Astrocyte (in vitro differentiated cells and primary cell): ENCODE data around the gene LRPPRC. TPM values are rescaled to one million over a fixed set of nuclear protein-coding genes. Genes with fewer than 3 reads are reported as not detected.
A peak's percentile ranks its signal among the peaks of the same experiment; 100 is the strongest.

Source experiments
- DNase-seq: peaks from one replicate; pipeline ENCODE4 v3.0.0-alpha.2; 2010; ENCODE audit warnings: low read depth
- FAIRE-seq: peaks from 2 replicates; lab custom pipeline; 2011; peaks lifted over from hg19 to GRCh38; lab: Jason Lieb, UNC
- H2AFZ ChIP-seq: 2 replicates; pipeline ENCODE4 v1.6.0; 2012; ENCODE audit warnings: low read depth, low read length, inconsistent platforms
- H3K27ac ChIP-seq: 2 replicates; pipeline ENCODE4 v1.5.1; 2011; ENCODE audit warnings: low read depth, low read length, inconsistent platforms
- H3K27me3 ChIP-seq: 2 replicates; pipeline ENCODE4 v1.6.0; 2011; ENCODE audit warnings: low read length, inconsistent platforms; ENCODE audit not compliant: insufficient read depth
- H3K36me3 ChIP-seq: 2 replicates; pipeline ENCODE4 v1.5.1; 2011; ENCODE audit warnings: low read length, inconsistent platforms; ENCODE audit not compliant: insufficient read depth
- H3K4me1 ChIP-seq: 2 replicates; pipeline ENCODE4 v1.5.1; 2011; ENCODE audit warnings: low read length, inconsistent platforms; ENCODE audit not compliant: insufficient read depth
- H3K4me2 ChIP-seq: 2 replicates; pipeline ENCODE4 v1.6.0; 2012; ENCODE audit warnings: low read length, inconsistent platforms
- H3K4me3 ChIP-seq: 2 replicates; pipeline ENCODE4 v1.5.1; 2011; ENCODE audit warnings: low read depth, mild to moderate bottlenecking, low read length, inconsistent platforms; ENCODE audit not compliant: insufficient read depth
- H3K79me2 ChIP-seq: 2 replicates; pipeline ENCODE4 v1.6.0; 2012; ENCODE audit warnings: mild to moderate bottlenecking, low read length, inconsistent platforms; ENCODE audit not compliant: insufficient read depth
- H3K9ac ChIP-seq: 2 replicates; pipeline ENCODE4 v1.6.0; 2012; ENCODE audit warnings: mild to moderate bottlenecking, low read length, inconsistent platforms
- H3K9me3 ChIP-seq: 2 replicates; pipeline ENCODE4 v1.5.1; 2012; ENCODE audit warnings: low read depth, mild to moderate bottlenecking, low read length, inconsistent platforms; ENCODE audit not compliant: insufficient read depth
- H4K20me1 ChIP-seq: 2 replicates; pipeline ENCODE4 v1.6.0; 2012; ENCODE audit warnings: low read length, inconsistent platforms; ENCODE audit not compliant: insufficient read depth
- H3K27ac Mint-ChIP-seq: one replicate; pipeline ENCODE4 v1.8.0; 2021; ENCODE audit warnings: mild to moderate bottlenecking, mixed read lengths; ENCODE audit not compliant: unreplicated experiment
- H3K27me3 Mint-ChIP-seq: one replicate; pipeline ENCODE4 v1.8.0; 2021; ENCODE audit warnings: low read depth, mixed read lengths; ENCODE audit not compliant: unreplicated experiment
- H3K36me3 Mint-ChIP-seq: one replicate; pipeline ENCODE4 v1.8.0; 2021; ENCODE audit warnings: low read depth, mixed read lengths; ENCODE audit not compliant: unreplicated experiment
- H3K4me1 Mint-ChIP-seq: one replicate; pipeline ENCODE4 v1.8.0; 2021; ENCODE audit warnings: low read depth, mixed read lengths; ENCODE audit not compliant: unreplicated experiment
- H3K4me3 Mint-ChIP-seq: one replicate; pipeline ENCODE4 v1.8.0; 2021; ENCODE audit warnings: mild to moderate bottlenecking, moderate library complexity, mixed read lengths; ENCODE audit not compliant: unreplicated experiment
- H3K9me3 Mint-ChIP-seq: one replicate; pipeline ENCODE4 v1.8.0; 2021; ENCODE audit warnings: mild to moderate bottlenecking, mixed read lengths; ENCODE audit not compliant: unreplicated experiment
- CTCF ChIP-seq: IDR thresholded peaks from 2 replicates; pipeline ENCODE4 v1.5.1; 2011; ENCODE audit warnings: low read depth, mild to moderate bottlenecking, inconsistent platforms, low read length, moderate library complexity; ENCODE audit not compliant: insufficient read depth
- EZH2 ChIP-seq: IDR thresholded peaks from 2 replicates; pipeline ENCODE4 v1.6.1; 2012; ENCODE audit warnings: mild to moderate bottlenecking, low read length, inconsistent platforms; ENCODE audit not compliant: insufficient read depth
- total RNA-seq: library from RNA; stranded (reverse); gene quantifications from 2 replicates; pipeline ENCODE4 v1.2.1, GENCODE V29; 2021

Gene LRPPRC
- total RNA-seq, 1 donor from 2014 or later, result 94.9 TPM

DNA sequence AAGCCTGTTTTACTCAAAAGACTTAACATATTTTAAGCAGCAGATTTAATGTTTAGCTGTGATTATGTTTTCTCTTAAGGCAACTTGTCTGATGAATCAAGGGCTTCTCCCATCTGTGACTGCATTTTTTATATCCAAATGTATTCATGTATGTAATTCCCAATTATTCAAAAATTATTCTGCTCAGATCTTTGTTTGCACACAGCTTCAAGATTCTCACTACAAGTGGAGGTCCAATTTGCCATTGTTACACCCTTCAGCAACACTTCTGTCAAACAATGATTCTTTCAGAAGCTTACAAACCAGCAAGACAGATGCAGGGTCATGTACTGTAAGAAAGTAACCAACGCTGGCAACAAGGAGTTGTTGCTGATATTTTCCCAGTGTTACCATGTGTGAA is 5.9 kb upstream of the LRPPRC start:
- DNase-seq, result no peak
- Histone ChIP-seq H3K36me3 (no peaks in the 10 kb centered on the region), H3K27ac (no peak overlapping the region), H3K9me3 (no peaks in the 10 kb centered on the region), H3K27me3 (no peaks in the 10 kb centered on the region), H3K4me2 (no peak overlapping the region), H3K79me2 (no peaks in the 10 kb centered on the region), H3K4me3 (no peak overlapping the region), H2AFZ (no peak overlapping the region), H3K4me1 (peaks cover 6% of the 10 kb centered on the region), H3K9ac (no peak overlapping the region), H4K20me1 (no peaks in the 10 kb centered on the region)
- H3K27ac Mint-ChIP-seq, result no peak overlapping the region
- no peaks in the 10 kb centered on the region for H3K9me3 Mint-ChIP-seq
- H3K4me1 Mint-ChIP-seq, result peaks cover 5% of the 10 kb centered on the region
- H3K27me3 Mint-ChIP-seq, result no peaks in the 10 kb centered on the region
- H3K36me3 Mint-ChIP-seq, result no peaks in the 10 kb centered on the region
- FAIRE-seq, result no peak
- TF ChIP-seq CTCF (no peak), EZH2 (no peak)
- no peak overlapping the region for H3K4me3 Mint-ChIP-seq

DNA sequence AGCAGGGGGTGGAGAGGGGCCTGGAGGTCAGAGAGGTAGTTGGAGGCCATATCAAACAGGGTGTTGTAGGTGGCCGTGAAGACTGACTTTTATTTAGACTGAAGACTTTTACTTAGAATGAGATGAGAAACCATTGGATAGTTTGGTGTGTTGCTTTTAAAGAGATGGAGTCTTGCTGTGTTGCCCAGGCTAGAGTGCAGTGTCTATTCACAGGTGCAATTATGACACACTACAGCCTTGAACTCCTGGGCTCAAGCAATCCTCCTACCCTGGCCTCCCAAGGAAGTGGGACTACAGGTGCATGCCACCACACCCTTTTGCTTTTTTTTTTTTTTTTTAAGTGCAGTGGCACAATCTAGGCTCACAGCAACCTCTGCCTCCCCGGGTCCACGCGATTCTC is 2.5 kb upstream of the LRPPRC start:
- no peak for FAIRE-seq
- no peak overlapping the region for H3K4me3 Mint-ChIP-seq
- no peaks in the 10 kb centered on the region for H3K36me3 ChIP-seq
- no peak overlapping the region for H2AFZ ChIP-seq
- H3K36me3 Mint-ChIP-seq, result peaks cover 3% of the 10 kb centered on the region
- H3K9me3 ChIP-seq, result no peaks in the 10 kb centered on the region
- H3K27ac ChIP-seq, result no peak overlapping the region
- peaks cover 8% of the 10 kb centered on the region for H3K4me1 ChIP-seq
- H3K9me3 Mint-ChIP-seq, result peaks cover 3% of the 10 kb centered on the region
- no peaks in the 10 kb centered on the region for H3K27me3 Mint-ChIP-seq
- peaks cover 13% of the 10 kb centered on the region for H3K4me1 Mint-ChIP-seq
- H3K4me3 ChIP-seq, result no peak overlapping the region
- DNase-seq, result no peak
- H3K27me3 ChIP-seq, result no peaks in the 10 kb centered on the region
- no peak overlapping the region for H3K9ac ChIP-seq
- H3K4me2 ChIP-seq, result no peak overlapping the region
- no peak overlapping the region for H3K27ac Mint-ChIP-seq
- H3K79me2 ChIP-seq, result peaks cover 26% of the 10 kb centered on the region
- peaks cover 21% of the 10 kb centered on the region for H4K20me1 ChIP-seq
- TF ChIP-seq CTCF, result no peak
- TF ChIP-seq EZH2, result no peak

DNA sequence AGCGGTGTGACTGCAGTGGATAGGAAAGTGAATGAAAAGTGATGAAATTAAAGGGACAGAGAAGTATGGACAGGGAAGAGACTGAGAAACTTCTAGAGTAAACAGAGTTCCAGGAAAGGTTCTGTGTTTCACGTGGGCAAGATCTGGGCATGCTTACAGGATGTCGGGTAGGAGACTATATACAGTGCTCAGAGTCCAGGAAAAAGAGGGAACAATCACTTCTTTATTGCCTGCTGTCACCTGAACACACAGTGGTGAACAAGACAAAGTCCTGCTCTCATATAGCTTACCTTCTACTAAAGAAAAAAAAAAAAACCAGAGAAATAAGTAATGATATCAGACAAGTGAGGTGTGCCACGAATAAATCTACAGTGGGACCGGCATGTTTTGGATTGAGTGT is 2.4 kb downstream of the LRPPRC start:
- Histone ChIP-seq H3K79me2 (peaks cover 74% of the 10 kb centered on the region), H3K4me2 (peak overlapping the region; percentile 94), H3K9ac (no peak overlapping the region), H3K27ac (no peak overlapping the region), H3K36me3 (peaks cover 15% of the 10 kb centered on the region), H3K27me3 (no peaks in the 10 kb centered on the region), H3K4me3 (no peak overlapping the region), H4K20me1 (peaks cover 68% of the 10 kb centered on the region), H3K9me3 (no peaks in the 10 kb centered on the region), H3K4me1 (peaks cover 8% of the 10 kb centered on the region), H2AFZ (no peak overlapping the region)
- TF ChIP-seq EZH2 (no peak), CTCF (no peak)
- Mint-ChIP-seq H3K4me1 (peaks cover 17% of the 10 kb centered on the region), H3K27ac (no peak overlapping the region), H3K36me3 (peaks cover 7% of the 10 kb centered on the region), H3K27me3 (no peaks in the 10 kb centered on the region), H3K4me3 (peak overlapping the region; percentile 97), H3K9me3 (peaks cover 3% of the 10 kb centered on the region)
- no peak for DNase-seq
- no peak for FAIRE-seq
